Ishikawa (cell line): ENCODE results near the gene HIF3A.

Experiments used
- EP300 ChIP-seq: IDR thresholded peaks from 2 replicates; pipeline ENCODE4 v1.6.1; 2012; ENCODE audit warnings: borderline replicate concordance
- MAX ChIP-seq: IDR thresholded peaks from 2 replicates; pipeline ENCODE4 v1.6.1; 2012
- RAD21 ChIP-seq: IDR thresholded peaks from 2 replicates; pipeline ENCODE4 v1.6.1; 2012; ENCODE audit warnings: low read depth
- TAF1 ChIP-seq: IDR thresholded peaks from 2 replicates; pipeline ENCODE4 v1.6.1; 2012; ENCODE audit warnings: low read depth, mild to moderate bottlenecking
- YY1 ChIP-seq: IDR thresholded peaks from 2 replicates; pipeline ENCODE4 v1.6.1; 2012; ENCODE audit warnings: low read depth

- no peak for TF ChIP-seq EP300
- TF ChIP-seq YY1, result no peak
- TF ChIP-seq MAX, result no peak
- no peak for TF ChIP-seq TAF1
- no peak for TF ChIP-seq RAD21
Measured at GRCh38 chr19:46390121-46390858, 93.4 kb downstream of the HIF3A start.
